Fibroblast of lung (primary cell): ENCODE measurements around the gene RNF34. TPM values are rescaled to one million over a fixed set of nuclear protein-coding genes. Genes with fewer than 3 reads are reported as not detected.

ENCODE experiments used
- DNase-seq, 2 donors: peaks; one replicate each; pipeline versions ENCODE4 v3.0.0 to v3.0.0-alpha.2; 2010; ENCODE audit warnings: low read depth in 2 of 2
- H2AFZ ChIP-seq: 2 replicates; pipeline ENCODE4 v1.5.1; 2012; ENCODE audit warnings: low read length, control low read depth, inconsistent platforms
- H3K27ac ChIP-seq: 2 replicates; pipeline ENCODE4 v1.5.1; 2011; ENCODE audit warnings: low read length, control low read depth; ENCODE audit not compliant: insufficient read depth
- H3K27me3 ChIP-seq: 2 replicates; pipeline ENCODE4 v1.5.1; 2011; ENCODE audit warnings: mild to moderate bottlenecking, low read length; ENCODE audit not compliant: control insufficient read depth, insufficient read depth
- H3K36me3 ChIP-seq: 2 replicates; pipeline ENCODE4 v1.5.1; 2011; ENCODE audit warnings: low read length; ENCODE audit not compliant: control insufficient read depth, insufficient read depth
- H3K4me1 ChIP-seq: 2 replicates; pipeline ENCODE4 v1.5.1; 2011; ENCODE audit warnings: low read length; ENCODE audit not compliant: control insufficient read depth, insufficient read depth; ENCODE audit errors: extremely low read depth
- H3K4me2 ChIP-seq: 2 replicates; pipeline ENCODE4 v1.5.1; 2011; ENCODE audit warnings: low read length, control low read depth; ENCODE audit not compliant: insufficient read depth; ENCODE audit errors: extremely low read depth
- H3K4me3 ChIP-seq, 4 experiments: fragments of 200-600 bp in 1 of 4; sonication (generic) in 1 of 4; replicated peaks in 1 of 4; 2 replicates each; pipeline ENCODE4 v1.5.1; 2011 to 2016; ENCODE audit warnings: low read length in 4 of 4, low read depth in 3 of 4, mild to moderate bottlenecking in 3 of 4, control low read depth in 2 of 4, inconsistent platforms in 1 of 4, mixed read lengths in 1 of 4; ENCODE audit not compliant: insufficient read depth in 1 of 4; ENCODE audit errors: control extremely low read depth in 1 of 4
- H3K79me2 ChIP-seq: 2 replicates; pipeline ENCODE4 v1.5.1; 2012; ENCODE audit warnings: mild to moderate bottlenecking, low read length, inconsistent platforms; ENCODE audit not compliant: control insufficient read depth, insufficient read depth
- H3K9ac ChIP-seq: 2 replicates; pipeline ENCODE4 v1.5.1; 2011; ENCODE audit warnings: mild to moderate bottlenecking, low read length, control low read depth; ENCODE audit not compliant: insufficient read depth
- H3K9me3 ChIP-seq: 2 replicates; pipeline ENCODE4 v1.5.1; 2012; ENCODE audit warnings: low read depth, low read length; ENCODE audit not compliant: control insufficient read depth, insufficient read depth
- H4K20me1 ChIP-seq: 2 replicates; pipeline ENCODE4 v1.5.1; 2011; ENCODE audit warnings: low read length; ENCODE audit not compliant: control insufficient read depth, insufficient read depth; ENCODE audit errors: extremely low read depth
- EZH2 ChIP-seq: IDR thresholded peaks from 2 replicates; pipeline ENCODE4 v1.5.1; 2012; ENCODE audit warnings: low read length, control low read depth, mild to moderate bottlenecking; ENCODE audit errors: missing control alignments
- polyA plus RNA-seq, 2 donors: library from polyadenylated mRNA; depleted of rRNA in 1 of 2; stranded (reverse) in 1 of 2; unstranded in 1 of 2; fragments of >200 nt; gene quantifications; 2 replicates each; pipeline ENCODE4 v1.2.1, GENCODE V29; 2011 to 2012; ENCODE audit warnings: missing spikeins in 1 of 2
- total RNA-seq: library from RNA; depleted of rRNA; stranded (reverse); fragments of >200 nt; gene quantifications from 2 replicates; pipeline ENCODE4 v1.2.1, GENCODE V29; 2014
- TF ChIP-seq, protein P1 (sequence below), 2 donors: IDR thresholded peaks in 1 of 2; conservative IDR thresholded peaks in 1 of 2; 1 replicate in 1 of 2; 2 replicates in 1 of 2; pipeline ENCODE4 v1.5.1; 2011 to 2012; ENCODE audit warnings: low read length in 2 of 2, control low read depth in 1 of 2, inconsistent platforms in 1 of 2, low read depth in 1 of 2, mild to moderate bottlenecking in 1 of 2

The RNF34 gene
- total and polyA plus RNA-seq, 2 donors (not counting 1 experiment from before 2014, with no cell fraction given), result 33.9 to 79.4 TPM

- H3K4me1 ChIP-seq, result peaks cover 2% of the 10 kb centered on the region
- no peaks in the 10 kb centered on the region for H3K9me3 ChIP-seq
- TF ChIP-seq EZH2, result no peak
- TF ChIP-seq, protein P1, sequence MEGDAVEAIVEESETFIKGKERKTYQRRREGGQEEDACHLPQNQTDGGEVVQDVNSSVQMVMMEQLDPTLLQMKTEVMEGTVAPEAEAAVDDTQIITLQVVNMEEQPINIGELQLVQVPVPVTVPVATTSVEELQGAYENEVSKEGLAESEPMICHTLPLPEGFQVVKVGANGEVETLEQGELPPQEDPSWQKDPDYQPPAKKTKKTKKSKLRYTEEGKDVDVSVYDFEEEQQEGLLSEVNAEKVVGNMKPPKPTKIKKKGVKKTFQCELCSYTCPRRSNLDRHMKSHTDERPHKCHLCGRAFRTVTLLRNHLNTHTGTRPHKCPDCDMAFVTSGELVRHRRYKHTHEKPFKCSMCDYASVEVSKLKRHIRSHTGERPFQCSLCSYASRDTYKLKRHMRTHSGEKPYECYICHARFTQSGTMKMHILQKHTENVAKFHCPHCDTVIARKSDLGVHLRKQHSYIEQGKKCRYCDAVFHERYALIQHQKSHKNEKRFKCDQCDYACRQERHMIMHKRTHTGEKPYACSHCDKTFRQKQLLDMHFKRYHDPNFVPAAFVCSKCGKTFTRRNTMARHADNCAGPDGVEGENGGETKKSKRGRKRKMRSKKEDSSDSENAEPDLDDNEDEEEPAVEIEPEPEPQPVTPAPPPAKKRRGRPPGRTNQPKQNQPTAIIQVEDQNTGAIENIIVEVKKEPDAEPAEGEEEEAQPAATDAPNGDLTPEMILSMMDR (conservative IDR thresholded peaks at IDR 0.05 in 1 of 2, IDR thresholded peaks at IDR 0.05 in 1 of 2; ENCODE audit: low read depth in 1 of 2, low read length in 2 of 2), result no peak
- no peaks in the 10 kb centered on the region for H3K27me3 ChIP-seq
- H3K36me3 ChIP-seq, result peaks cover 19% of the 10 kb centered on the region
- no peak overlapping the region for H3K27ac ChIP-seq
- H3K4me3 ChIP-seq, result no peak overlapping the region
- no peak overlapping the region for H3K4me2 ChIP-seq
- no peak overlapping the region for H2AFZ ChIP-seq
- H4K20me1 ChIP-seq, result no peaks in the 10 kb centered on the region
- H3K79me2 ChIP-seq, result no peaks in the 10 kb centered on the region
- no peak for DNase-seq
- no peak overlapping the region for H3K9ac ChIP-seq
Observed at GRCh38 chr12:121443911-121444841, 44.3 kb downstream of the RNF34 start.

- Histone ChIP-seq H3K4me3 (no peak overlapping the region), H3K79me2 (no peaks in the 10 kb centered on the region), H2AFZ (no peak overlapping the region), H3K9me3 (no peaks in the 10 kb centered on the region), H3K9ac (no peak overlapping the region), H3K4me2 (no peak overlapping the region), H3K27me3 (no peaks in the 10 kb centered on the region), H3K36me3 (peaks cover 19% of the 10 kb centered on the region), H3K27ac (no peak overlapping the region), H3K4me1 (peaks cover 2% of the 10 kb centered on the region), H4K20me1 (no peaks in the 10 kb centered on the region)
- TF ChIP-seq EZH2, result no peak
- TF ChIP-seq, protein P1 (conservative IDR thresholded peaks at IDR 0.05 in 1 of 2, IDR thresholded peaks at IDR 0.05 in 1 of 2; ENCODE audit: low read depth in 1 of 2, low read length in 2 of 2), result no peak
- DNase-seq, result no peak
Observed at GRCh38 chr12:121444842-121445202, 44.9 kb downstream of the RNF34 start.

DNA sequence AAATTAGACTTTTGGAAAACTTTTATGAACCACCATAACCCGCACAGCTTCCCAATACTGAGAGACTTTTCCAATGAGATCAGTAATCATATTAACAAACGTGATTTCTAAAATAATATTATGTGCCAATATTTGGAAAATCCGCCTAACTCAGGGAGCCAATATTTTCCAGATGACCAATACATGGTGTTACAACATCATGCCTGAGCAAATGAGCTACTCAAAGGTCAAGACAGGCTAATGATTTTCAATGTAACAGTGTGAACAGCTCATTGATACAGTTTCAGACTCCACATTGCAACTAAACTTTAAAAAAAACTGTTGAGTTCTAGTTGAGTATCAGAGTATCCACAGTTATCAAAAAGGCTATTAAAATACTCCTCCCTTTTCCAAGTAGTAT is 46.8 kb downstream of the RNF34 start:
- no peak overlapping the region for H3K27ac ChIP-seq
- peaks cover 10% of the 10 kb centered on the region for H3K36me3 ChIP-seq
- no peaks in the 10 kb centered on the region for H3K9me3 ChIP-seq
- H2AFZ ChIP-seq, result no peak overlapping the region
- no peaks in the 10 kb centered on the region for H3K79me2 ChIP-seq
- H3K4me3 ChIP-seq, result no peak overlapping the region
- H4K20me1 ChIP-seq, result no peaks in the 10 kb centered on the region
- H3K27me3 ChIP-seq, result no peaks in the 10 kb centered on the region
- DNase-seq, result no peak
- H3K4me1 ChIP-seq, result peaks cover 2% of the 10 kb centered on the region
- TF ChIP-seq EZH2, result no peak
- TF ChIP-seq, protein P1 (conservative IDR thresholded peaks at IDR 0.05 in 1 of 2, IDR thresholded peaks at IDR 0.05 in 1 of 2; ENCODE audit: low read depth in 1 of 2, low read length in 2 of 2), result no peak
- H3K4me2 ChIP-seq, result no peak overlapping the region
- H3K9ac ChIP-seq, result no peak overlapping the region
